T-helper 17 cell (primary cell): ENCODE results near the gene PCYOX1L. TPM values are rescaled to one million over a fixed set of nuclear protein-coding genes. Genes with fewer than 3 reads are reported as not detected.

Source experiments
- ATAC-seq: fragments of 150-1000 bp; cut with Tn5 transposase; 2 replicates; pipeline ENCODE4 v1.10.0; 2021; ENCODE audit warnings: mild to moderate bottlenecking, moderate library complexity
- DNase-seq, 3 donors: peaks; one replicate each; pipeline versions ENCODE4 v3.0.0 to v3.0.0-alpha.2; 2020 to 2021
- H3K9me3 ChIP-seq: one replicate; pipeline ENCODE4 v1.7.0; 2013; ENCODE audit warnings: low read length, mild to moderate bottlenecking; ENCODE audit not compliant: control insufficient read depth, poor library complexity, severe bottlenecking
- H3K27ac Mint-ChIP-seq: one replicate; pipeline ENCODE4 v1.8.0; 2022; ENCODE audit warnings: mild to moderate bottlenecking, moderate library complexity, mixed read lengths
- H3K27me3 Mint-ChIP-seq: one replicate; pipeline ENCODE4 v1.8.0; 2022; ENCODE audit warnings: mixed read lengths
- H3K36me3 Mint-ChIP-seq: one replicate; pipeline ENCODE4 v1.8.0; 2022; ENCODE audit warnings: low read depth, mixed read lengths
- H3K4me1 Mint-ChIP-seq: one replicate; pipeline ENCODE4 v1.8.0; 2022; ENCODE audit warnings: mild to moderate bottlenecking, mixed read lengths
- H3K4me3 Mint-ChIP-seq: one replicate; pipeline ENCODE4 v1.8.0; 2022; ENCODE audit warnings: mild to moderate bottlenecking, moderate library complexity, mixed read lengths
- total RNA-seq, 4 donors: library from RNA in 2 of 4; stranded (reverse) in 2 of 4; gene quantifications; one replicate each; pipeline ENCODE4 v1.2.3 and lab custom pipeline; 2022 to 2026

Gene PCYOX1L
- total RNA-seq, 2 donors from 2014 or later: 33.1 to 35.0 TPM

- Mint-ChIP-seq H3K27ac (no peak overlapping the region), H3K4me1 (no peaks in the 10 kb centered on the region), H3K36me3 (no peaks in the 10 kb centered on the region), H3K4me3 (no peak overlapping the region), H3K27me3 (peaks cover 32% of the 10 kb centered on the region)
- no peaks in the 10 kb centered on the region for H3K9me3 ChIP-seq
- ATAC-seq (no peak), DNase-seq (no peak)
Observed at GRCh38 chr5:149404746-149405549, 47.1 kb downstream of the PCYOX1L start.

DNA sequence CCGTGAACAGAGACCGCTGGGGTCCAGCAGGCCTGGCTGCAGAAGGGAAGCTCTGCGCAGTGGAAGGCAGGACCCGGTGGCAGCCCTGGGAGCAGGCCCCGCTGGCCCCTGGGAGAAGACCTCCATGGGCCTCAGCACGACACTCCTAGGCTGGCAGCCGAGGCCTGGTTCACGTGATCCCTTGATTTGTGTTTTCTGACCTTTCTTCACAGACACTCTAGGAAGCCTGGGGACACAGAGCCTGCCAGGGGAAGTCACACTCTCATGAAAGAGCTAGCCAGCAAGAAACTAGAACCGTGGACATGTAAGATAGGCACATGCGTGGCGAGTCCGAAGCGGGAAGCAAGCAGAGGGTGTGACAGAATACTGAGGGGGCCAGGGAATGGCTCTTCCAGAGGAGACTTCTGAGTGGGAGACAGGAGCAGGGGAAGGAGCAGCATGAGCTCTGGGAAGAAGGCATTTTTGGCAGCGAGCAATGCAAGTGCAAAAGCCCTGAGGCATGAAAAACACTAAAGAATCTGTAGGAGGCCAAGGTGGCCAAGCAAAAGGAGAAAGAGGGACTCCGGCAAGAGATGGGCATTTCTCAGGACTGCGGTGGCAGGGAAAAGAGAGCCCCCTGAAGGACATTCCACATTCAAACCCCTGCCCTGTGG lies 47.8 kb downstream of the PCYOX1L start:
- no peak overlapping the region for H3K27ac Mint-ChIP-seq
- no peaks in the 10 kb centered on the region for H3K4me1 Mint-ChIP-seq
- no peak for ATAC-seq
- no peaks in the 10 kb centered on the region for H3K36me3 Mint-ChIP-seq
- H3K27me3 Mint-ChIP-seq: peaks cover 25% of the 10 kb centered on the region
- no peak for DNase-seq
- H3K9me3 ChIP-seq: no peaks in the 10 kb centered on the region
- no peak overlapping the region for H3K4me3 Mint-ChIP-seq

DNA sequence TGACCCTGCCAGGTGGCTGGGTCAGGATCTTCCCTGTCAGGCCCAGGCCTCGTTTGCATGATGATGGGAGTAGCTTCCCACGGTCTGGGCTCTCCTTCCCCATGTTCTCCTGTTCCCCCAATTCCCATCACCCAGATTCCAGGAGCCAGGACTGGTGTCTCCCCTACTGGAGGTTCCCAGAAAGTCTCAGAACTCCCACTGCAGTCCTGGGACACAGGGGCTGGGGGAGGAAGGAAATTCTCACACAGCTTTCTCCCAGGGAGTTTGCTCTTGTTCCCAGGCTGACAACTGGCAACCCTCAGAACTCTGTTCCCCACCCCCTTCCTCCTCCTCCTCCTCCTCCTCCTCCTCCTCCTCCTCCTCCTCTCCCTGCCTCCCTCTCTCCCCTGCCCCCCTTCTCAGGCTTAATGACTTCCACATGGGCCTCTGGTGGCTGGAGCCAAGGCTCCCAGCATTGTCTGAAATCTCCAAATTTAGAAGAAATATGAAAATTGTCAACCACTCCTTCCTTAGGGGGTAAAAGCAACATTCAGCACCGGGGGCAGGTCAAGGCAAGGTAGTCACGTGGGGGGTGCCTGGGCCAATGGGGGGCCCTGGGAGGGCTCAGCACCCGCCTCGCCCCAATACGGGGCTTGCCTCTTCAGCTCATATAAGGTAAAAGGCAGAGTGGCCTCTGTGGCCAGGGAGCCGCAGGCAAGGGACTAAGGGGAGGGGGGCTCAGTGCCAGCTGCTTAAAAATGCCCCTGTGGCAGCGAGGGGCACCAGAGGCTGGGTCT lies 48.5 kb downstream of the PCYOX1L start:
- Mint-ChIP-seq H3K4me1 (no peaks in the 10 kb centered on the region), H3K27ac (no peak overlapping the region), H3K36me3 (no peaks in the 10 kb centered on the region), H3K4me3 (no peak overlapping the region), H3K27me3 (peaks cover 19% of the 10 kb centered on the region)
- H3K9me3 ChIP-seq: no peaks in the 10 kb centered on the region
- DNase-seq: no peak
- no peak for ATAC-seq

DNA sequence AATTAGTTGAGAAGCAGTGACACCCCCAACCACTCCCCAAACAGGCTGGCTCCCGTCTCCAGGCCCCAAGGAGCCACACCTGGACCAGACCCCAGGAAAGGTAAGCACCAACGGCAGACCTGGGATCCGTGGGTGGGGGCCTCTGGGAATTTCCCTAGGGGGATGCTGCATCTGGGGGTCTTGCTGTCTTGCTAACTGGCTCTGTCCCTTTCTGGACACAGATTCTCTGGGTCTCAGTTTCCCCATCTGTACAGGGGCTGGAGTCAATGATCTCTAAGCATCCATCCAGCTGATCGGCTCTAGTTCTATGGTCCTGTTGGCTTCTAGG lies 49.1 kb downstream of the PCYOX1L start:
- H3K27ac Mint-ChIP-seq: no peak overlapping the region
- no peak overlapping the region for H3K4me3 Mint-ChIP-seq
- ATAC-seq: no peak
- no peaks in the 10 kb centered on the region for H3K4me1 Mint-ChIP-seq
- no peak for DNase-seq
- peaks cover 15% of the 10 kb centered on the region for H3K27me3 Mint-ChIP-seq
- H3K36me3 Mint-ChIP-seq: no peaks in the 10 kb centered on the region
- H3K9me3 ChIP-seq: no peaks in the 10 kb centered on the region

GRCh38 chr5:149407323-149408251 lies 49.7 kb downstream of the PCYOX1L start:
- Mint-ChIP-seq H3K4me1 (no peaks in the 10 kb centered on the region), H3K27ac (no peak overlapping the region), H3K36me3 (no peaks in the 10 kb centered on the region), H3K27me3 (peaks cover 13% of the 10 kb centered on the region), H3K4me3 (no peak overlapping the region)
- no peaks in the 10 kb centered on the region for H3K9me3 ChIP-seq
- DNase-seq (no peak), ATAC-seq (no peak)

GRCh38 chr5:149408252-149409099 lies 50.6 kb downstream of the PCYOX1L start:
- Mint-ChIP-seq H3K4me3 (no peak overlapping the region), H3K36me3 (no peaks in the 10 kb centered on the region), H3K27me3 (peaks cover 22% of the 10 kb centered on the region), H3K27ac (no peak overlapping the region), H3K4me1 (no peaks in the 10 kb centered on the region)
- ATAC-seq (no peak), DNase-seq (no peak)
- no peaks in the 10 kb centered on the region for H3K9me3 ChIP-seq

DNA sequence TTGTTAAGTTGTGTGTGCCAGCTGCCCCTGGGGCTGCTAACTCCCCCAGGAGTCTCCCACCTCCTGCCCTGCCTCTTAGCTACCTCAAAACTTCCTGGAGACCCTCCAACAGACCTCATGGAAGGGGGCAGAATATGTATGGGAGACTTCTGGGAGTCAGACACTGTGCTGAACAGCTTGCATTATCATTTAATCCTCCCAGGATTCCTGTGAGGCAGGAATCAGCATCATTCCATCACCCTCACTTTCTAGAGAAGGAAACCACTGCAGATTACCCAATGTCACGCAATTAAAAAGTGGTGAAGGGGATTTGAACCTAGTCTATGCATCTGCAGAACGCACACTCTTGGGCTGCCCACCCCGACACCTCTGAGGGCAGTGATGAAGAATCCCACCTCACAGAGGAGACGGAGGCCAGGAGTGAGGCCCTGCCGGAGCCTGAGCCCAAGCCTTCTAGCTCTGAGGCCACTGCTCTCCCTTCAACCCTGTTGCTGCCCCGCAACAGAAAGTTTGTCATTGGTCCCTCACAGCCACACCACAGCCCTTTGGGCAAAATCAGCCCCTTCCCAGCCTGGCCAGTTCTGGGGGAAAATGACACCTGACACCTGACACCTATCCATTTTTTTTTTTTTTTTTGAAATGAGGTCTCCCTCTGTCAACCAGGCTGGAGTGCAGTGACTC lies 51.6 kb downstream of the PCYOX1L start:
- DNase-seq (no peak), ATAC-seq (no peak)
- H3K9me3 ChIP-seq: no peaks in the 10 kb centered on the region
- Mint-ChIP-seq H3K4me1 (no peaks in the 10 kb centered on the region), H3K4me3 (no peak overlapping the region), H3K27ac (no peak overlapping the region), H3K36me3 (no peaks in the 10 kb centered on the region), H3K27me3 (peaks cover 25% of the 10 kb centered on the region)

DNA sequence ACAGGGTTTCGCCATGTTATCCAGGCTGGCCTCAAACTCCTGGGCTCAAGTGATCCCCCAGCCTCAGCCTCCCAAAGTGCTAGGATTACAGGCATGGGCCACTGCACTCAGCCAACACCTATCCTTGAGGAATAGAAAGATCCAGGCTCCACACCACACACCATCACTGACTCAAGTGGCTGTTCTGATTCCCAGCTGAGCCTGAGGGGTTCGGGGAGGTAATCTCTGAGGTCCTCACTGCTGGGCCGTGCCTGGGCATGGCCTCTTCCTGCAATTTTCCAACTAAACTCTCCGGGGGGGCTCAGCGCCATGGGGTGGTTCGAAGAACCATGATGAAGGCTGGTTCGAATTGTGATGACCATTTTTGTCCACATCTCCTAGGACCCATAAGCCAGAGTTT lies 52.2 kb downstream of the PCYOX1L start:
- peak overlapping the region; percentile 27 for H3K27ac Mint-ChIP-seq
- DNase-seq: no peak
- no peaks in the 10 kb centered on the region for H3K4me1 Mint-ChIP-seq
- ATAC-seq: no peak
- H3K27me3 Mint-ChIP-seq: peaks cover 25% of the 10 kb centered on the region
- H3K36me3 Mint-ChIP-seq: no peaks in the 10 kb centered on the region
- H3K4me3 Mint-ChIP-seq: no peak overlapping the region
- H3K9me3 ChIP-seq: no peaks in the 10 kb centered on the region

DNA sequence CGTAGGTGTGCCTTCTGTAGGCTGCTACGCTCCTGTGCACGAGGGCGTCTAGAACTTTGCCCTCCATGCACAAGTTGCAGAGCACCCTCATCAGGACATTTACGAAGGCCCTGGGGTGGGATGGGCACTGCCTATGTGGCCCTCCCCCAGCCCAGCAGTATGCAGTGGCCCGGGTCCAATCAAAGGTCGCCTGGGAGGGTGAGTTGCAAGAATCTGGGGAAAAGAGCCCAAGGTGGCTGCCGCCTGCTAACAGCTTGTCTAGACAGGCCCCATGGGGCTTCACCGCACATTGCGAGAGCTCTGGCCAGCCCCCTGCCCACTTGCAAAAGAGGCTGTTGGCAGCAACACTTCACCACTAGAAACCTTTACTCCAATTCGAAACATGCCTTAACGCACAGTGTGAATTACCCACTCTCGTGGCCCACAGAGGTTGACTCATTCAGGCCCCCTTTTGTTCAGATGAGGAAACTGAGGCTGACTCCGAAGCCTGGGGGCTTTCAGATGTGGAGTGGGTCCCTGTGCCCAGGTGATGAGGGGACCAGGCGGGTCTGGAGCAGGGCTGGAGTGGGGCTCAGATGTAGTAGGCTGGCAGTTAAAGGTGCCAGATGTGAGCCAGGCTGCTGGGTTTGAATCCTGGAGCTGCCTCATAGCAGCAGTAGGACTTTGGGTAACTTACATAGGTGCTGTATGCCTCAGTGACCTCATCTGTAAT lies 53.0 kb downstream of the PCYOX1L start:
- DNase-seq (no peak), ATAC-seq (no peak)
- Mint-ChIP-seq H3K27ac (no peak overlapping the region), H3K27me3 (peaks cover 25% of the 10 kb centered on the region), H3K36me3 (no peaks in the 10 kb centered on the region), H3K4me1 (no peaks in the 10 kb centered on the region), H3K4me3 (no peak overlapping the region)
- no peaks in the 10 kb centered on the region for H3K9me3 ChIP-seq

DNA sequence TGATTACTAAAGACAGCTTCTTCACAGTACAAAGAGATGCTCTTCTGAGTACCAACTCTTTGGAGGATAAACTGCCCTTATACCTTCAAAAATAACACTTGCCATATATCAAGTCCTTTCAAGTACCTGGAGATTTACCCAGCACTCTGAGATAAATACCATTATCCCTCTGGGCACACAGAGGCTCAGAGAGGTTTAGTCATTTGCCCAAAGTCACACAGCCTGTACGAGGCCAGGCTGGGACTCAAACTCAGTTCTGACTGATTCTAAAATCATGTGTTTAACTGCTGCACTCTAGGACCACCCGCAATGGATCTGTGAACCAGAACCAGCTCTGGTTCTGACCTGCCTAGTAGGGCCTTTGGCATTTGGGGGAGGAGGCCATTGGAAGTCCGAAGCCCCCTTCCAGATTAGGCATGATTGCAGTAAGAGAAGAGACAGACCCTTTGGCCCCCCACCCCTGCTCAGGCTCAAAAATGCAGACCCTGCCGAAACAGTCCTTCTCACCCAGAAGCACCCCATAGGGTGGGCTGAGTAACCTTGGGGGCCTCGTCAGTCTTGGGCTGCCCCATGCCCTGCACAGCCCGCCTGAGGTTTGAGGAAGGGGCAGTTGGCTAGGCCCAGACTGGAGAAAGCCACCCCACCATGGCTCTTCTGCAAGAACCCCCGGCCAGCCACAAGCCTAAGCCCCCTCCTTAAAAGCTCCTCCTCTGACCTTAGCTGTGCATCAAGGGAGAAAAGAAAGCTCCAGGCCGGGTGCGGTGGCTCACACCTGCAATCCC lies 54.1 kb downstream of the PCYOX1L start:
- ATAC-seq: no peak
- no peak overlapping the region for H3K4me3 Mint-ChIP-seq
- H3K27me3 Mint-ChIP-seq: peaks cover 25% of the 10 kb centered on the region
- DNase-seq: no peak
- no peak overlapping the region for H3K27ac Mint-ChIP-seq
- no peaks in the 10 kb centered on the region for H3K9me3 ChIP-seq
- no peaks in the 10 kb centered on the region for H3K36me3 Mint-ChIP-seq
- no peaks in the 10 kb centered on the region for H3K4me1 Mint-ChIP-seq
